Bronchial epithelial cell (primary cell): ENCODE results near the gene PON3. TPM values are rescaled to one million over a fixed set of nuclear protein-coding genes. Genes with fewer than 3 reads are reported as not detected.
"Not testable (repeated sequence)": the region's sequence is repeated elsewhere in the genome, so short reads cannot be mapped to it uniquely, and the experiment has no call there.

Experiments
- DNase-seq: peaks from one replicate; pipeline ENCODE4 v3.0.0-alpha.2; 2010; ENCODE audit warnings: low read depth
- FAIRE-seq: peaks from 2 replicates; lab custom pipeline; 2011; peaks lifted over from hg19 to GRCh38; lab: Jason Lieb, UNC
- H3K27me3 ChIP-seq: 2 replicates; pipeline ENCODE4 v1.5.1; 2011; ENCODE audit warnings: low read length; ENCODE audit not compliant: control insufficient read depth, insufficient read depth
- H3K36me3 ChIP-seq: 2 replicates; pipeline ENCODE4 v1.5.1; 2011; ENCODE audit warnings: low read length; ENCODE audit not compliant: control insufficient read depth, insufficient read depth
- H3K4me3 ChIP-seq: 2 replicates; pipeline ENCODE4 v1.5.1; 2011; ENCODE audit warnings: mild to moderate bottlenecking, low read depth, low read length, control low read depth
- CTCF ChIP-seq: IDR thresholded peaks from 2 replicates; pipeline ENCODE4 v1.5.1; 2011; ENCODE audit warnings: mild to moderate bottlenecking, moderate library complexity, low read length, control low read depth, inconsistent platforms; ENCODE audit not compliant: insufficient read depth, severe bottlenecking
- total RNA-seq: library from RNA; depleted of rRNA; stranded (reverse); fragments of >200 nt; gene quantifications from 2 replicates; pipeline ENCODE4 v1.2.1, GENCODE V29; 2014

The PON3 gene
- total RNA-seq, 1 donor from 2014 or later: 1.3 TPM

GRCh38 chr7:95395755-95396135, 430 bp downstream of the PON3 start:
- FAIRE-seq: no peak
- Histone ChIP-seq H3K36me3 (no peaks in the 10 kb centered on the region), H3K4me3 (peak overlapping the region; percentile 44), H3K27me3 (no peaks in the 10 kb centered on the region)
- DNase-seq: no peak
- no peak for TF ChIP-seq CTCF

DNA sequence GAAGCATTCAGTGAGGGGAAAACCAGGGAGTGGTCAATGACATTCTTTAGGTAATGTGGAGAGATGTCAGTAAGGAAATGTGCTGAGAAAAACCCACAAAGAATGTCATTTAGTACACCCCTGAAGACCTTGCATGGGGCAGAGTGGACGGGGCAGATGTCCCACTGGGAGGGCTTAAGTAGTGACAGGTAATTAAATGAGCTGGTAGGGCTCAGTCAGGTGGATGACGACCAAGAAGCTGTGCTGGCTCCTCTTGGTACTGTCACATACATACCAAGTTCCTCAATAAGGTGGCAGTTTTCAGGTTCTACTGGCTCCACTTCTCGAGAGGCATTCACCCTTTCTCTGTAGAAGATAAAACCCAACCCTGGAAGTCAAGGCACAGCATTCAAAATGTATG, 1.8 kb downstream of the PON3 start:
- no peak for TF ChIP-seq CTCF
- no peak for FAIRE-seq
- Histone ChIP-seq H3K36me3 (no peaks in the 10 kb centered on the region), H3K27me3 (no peaks in the 10 kb centered on the region), H3K4me3 (no peak overlapping the region)
- DNase-seq: no peak

DNA sequence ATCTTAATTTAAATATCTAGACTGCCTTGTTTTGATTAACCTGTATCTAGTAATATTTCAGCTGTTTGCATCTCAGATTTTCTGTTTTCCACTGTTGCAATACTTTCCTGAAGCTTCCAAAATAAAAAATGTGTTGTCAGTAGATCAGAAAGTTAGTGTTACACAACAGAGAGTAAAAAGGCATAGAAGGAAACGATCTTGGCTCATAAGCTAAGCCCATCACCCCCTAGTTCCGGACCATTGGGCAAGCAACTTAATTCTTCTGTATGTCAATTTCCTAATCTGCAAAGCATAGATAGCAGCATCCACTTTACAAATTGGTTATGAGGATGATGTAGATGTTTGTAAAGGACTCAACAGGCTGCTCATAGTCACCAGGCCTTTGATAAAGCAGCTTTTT, 4.4 kb downstream of the PON3 start:
- no peak overlapping the region for H3K4me3 ChIP-seq
- H3K27me3 ChIP-seq: no peaks in the 10 kb centered on the region
- TF ChIP-seq CTCF: no peak
- FAIRE-seq (no peak), DNase-seq (no peak)
- H3K36me3 ChIP-seq: no peaks in the 10 kb centered on the region

DNA sequence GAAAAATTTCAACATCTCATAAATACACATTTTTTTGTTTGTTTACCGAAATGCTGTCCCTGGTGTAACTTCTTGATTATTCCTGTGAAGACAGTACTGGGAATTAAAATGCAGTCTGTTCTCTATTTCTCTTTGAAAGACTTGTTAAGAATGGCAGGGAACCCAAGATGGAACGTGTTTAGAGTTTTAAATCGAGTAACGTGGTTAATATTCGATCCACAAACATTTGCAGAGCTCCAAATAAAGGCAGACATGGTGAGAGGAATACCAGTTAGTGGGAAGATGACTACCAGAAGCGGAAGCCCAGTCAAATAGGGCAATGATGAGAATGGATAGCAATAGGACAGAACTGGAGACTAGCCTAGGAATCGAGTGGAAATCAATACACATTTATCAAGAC, 6.7 kb downstream of the PON3 start:
- FAIRE-seq: no peak
- H3K27me3 ChIP-seq: no peaks in the 10 kb centered on the region
- DNase-seq: no peak
- no peak for TF ChIP-seq CTCF
- no peak overlapping the region for H3K4me3 ChIP-seq
- H3K36me3 ChIP-seq: no peaks in the 10 kb centered on the region

DNA sequence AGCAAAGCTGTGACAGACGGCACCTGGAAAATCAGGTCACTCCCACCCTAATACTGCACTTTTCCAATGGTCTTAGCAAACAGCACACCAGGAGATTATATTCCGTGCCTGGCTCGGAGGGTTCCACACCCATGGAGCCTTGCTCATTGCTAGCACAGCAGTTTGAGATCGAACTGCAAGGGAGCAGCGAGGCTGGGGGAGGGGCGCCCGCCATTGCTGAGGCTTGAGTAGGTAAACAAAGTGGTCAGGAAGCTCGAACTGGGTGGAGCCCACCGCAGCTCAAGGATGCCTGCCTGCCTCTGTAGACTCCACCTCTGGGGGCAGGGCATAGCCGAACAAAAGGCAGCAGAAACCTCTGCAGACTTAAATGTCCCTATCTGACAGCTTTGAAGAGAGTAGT, 16.7 kb downstream of the PON3 start:
- not testable (repeated sequence) for FAIRE-seq, H3K36me3 ChIP-seq, H3K27me3 ChIP-seq, DNase-seq, H3K4me3 ChIP-seq

DNA sequence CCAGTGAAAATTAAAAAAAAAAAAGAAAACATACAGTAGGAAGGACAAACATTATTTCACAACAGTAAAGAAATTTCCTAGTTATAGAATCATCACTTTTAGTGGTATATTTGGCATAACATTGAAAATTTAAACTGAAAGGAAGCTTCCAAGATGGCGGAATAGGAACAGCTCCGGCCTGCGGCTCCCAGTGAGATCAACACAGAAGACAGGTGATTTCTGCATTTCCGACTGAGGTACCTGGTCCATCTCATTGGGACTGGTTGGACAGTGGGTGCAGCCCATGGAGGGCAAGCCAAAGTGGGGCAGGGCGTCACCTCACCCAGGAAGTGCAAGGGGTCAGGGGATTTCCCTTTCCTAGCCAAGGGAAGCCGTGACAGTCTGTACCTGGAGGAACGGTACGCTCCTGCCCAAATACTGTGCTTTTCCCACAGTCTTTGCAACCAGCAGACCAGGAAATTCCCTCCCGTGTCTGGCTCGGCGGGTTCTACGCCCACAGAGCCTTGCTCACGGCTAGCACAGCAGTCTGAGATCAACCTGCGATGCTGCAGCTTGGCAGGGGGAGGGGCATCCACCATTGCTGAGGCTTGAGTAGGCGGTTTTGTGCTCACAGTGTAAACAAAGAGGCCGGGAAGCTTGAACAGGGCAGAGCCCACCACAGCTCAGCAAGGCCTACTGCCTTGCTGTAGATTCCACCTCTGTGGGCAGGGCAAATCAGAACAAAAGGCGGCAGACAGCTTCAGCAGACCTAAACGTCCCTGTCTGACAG, 19.4 kb downstream of the PON3 start:
- Histone ChIP-seq H3K36me3 (no peaks in the 10 kb centered on the region), H3K4me3 (no peak overlapping the region), H3K27me3 (no peaks in the 10 kb centered on the region)
- no peak for TF ChIP-seq CTCF
- DNase-seq: peak; percentile 11
- FAIRE-seq: no peak
